Measurements from ENCODE around the gene RTL10. TPM values are rescaled to one million over a fixed set of nuclear protein-coding genes. Genes with fewer than 3 reads are reported as not detected.
A peak's percentile ranks its signal among the peaks of the same experiment; 100 is the strongest.

RTL10 gene
- total and polyA plus RNA-seq, 2 of the 13 experiments (the other 11 are each of a cell fraction or from before 2014, with no cell fraction given), result 14.1 to 15.8 TPM

DNA sequence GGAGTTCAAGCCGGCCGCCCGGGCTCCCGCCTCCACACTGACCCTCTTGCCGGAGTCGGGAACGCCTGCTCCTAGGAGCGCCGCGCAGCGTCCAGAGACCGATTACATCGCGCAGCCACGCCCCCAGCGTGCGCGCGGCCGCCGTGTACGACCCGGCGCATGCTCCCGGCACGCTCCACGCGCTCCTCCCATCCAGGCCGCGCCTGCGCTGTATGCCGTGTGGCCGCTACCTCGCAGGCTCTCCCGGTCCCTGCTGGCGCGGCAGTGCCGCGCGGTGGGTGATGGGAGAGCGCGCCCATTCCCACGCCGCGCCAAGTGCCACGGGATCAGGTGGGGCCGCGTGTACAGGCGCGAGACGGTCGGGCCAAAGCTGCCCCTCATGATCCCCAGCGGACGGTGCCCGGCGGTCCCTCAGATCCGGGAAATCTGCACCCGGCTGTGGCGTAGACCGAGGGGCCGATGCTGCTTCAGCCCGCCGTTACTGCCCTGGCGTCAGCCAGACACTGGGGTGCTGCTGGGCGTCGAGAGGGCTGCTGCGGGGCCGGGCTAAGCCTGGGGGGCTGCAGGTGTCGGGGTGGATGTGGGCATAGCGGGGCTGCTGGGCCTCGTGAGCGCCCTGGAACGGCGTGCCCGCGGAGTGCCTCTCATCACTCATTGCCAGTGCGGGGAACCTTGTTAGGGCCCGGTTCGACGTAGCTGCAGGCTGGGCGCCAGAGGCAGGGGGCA, at the start of gene RTL10, which contains the start of gene GNB1L (continued):
- TF ChIP-seq, protein P1, sequence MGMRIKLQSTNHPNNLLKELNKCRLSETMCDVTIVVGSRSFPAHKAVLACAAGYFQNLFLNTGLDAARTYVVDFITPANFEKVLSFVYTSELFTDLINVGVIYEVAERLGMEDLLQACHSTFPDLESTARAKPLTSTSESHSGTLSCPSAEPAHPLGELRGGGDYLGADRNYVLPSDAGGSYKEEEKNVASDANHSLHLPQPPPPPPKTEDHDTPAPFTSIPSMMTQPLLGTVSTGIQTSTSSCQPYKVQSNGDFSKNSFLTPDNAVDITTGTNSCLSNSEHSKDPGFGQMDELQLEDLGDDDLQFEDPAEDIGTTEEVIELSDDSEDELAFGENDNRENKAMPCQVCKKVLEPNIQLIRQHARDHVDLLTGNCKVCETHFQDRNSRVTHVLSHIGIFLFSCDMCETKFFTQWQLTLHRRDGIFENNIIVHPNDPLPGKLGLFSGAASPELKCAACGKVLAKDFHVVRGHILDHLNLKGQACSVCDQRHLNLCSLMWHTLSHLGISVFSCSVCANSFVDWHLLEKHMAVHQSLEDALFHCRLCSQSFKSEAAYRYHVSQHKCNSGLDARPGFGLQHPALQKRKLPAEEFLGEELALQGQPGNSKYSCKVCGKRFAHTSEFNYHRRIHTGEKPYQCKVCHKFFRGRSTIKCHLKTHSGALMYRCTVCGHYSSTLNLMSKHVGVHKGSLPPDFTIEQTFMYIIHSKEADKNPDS (CRISPR knock-in tag; IDR thresholded peaks at IDR 0.05), result peak; percentile 86
- TF ChIP-seq NFE2L1 (CRISPR knock-in tag; IDR thresholded peaks at IDR 0.05; ENCODE audit: borderline replicate concordance), result peak; percentile 92; the same call in 1 of the 2 replicates
- TF ChIP-seq, protein P2, sequence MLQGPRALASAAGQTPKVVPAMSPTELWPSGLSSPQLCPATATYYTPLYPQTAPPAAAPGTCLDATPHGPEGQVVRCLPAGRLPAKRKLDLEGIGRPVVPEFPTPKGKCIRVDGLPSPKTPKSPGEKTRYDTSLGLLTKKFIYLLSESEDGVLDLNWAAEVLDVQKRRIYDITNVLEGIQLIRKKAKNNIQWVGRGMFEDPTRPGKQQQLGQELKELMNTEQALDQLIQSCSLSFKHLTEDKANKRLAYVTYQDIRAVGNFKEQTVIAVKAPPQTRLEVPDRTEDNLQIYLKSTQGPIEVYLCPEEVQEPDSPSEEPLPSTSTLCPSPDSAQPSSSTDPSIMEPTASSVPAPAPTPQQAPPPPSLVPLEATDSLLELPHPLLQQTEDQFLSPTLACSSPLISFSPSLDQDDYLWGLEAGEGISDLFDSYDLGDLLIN (CRISPR knock-in tag; IDR thresholded peaks at IDR 0.05; ENCODE audit: borderline replicate concordance), result 0 out of 2 replicates have a peak, but pooled peaks have one; percentile 85
- TF ChIP-seq MAFG (CRISPR knock-in tag; IDR thresholded peaks at IDR 0.05), result no peak
- TF ChIP-seq ZFP90 (CRISPR knock-in tag; IDR thresholded peaks at IDR 0.05; ENCODE audit: borderline replicate concordance), result peak; percentile 67
- TF ChIP-seq ZNF781 (CRISPR knock-in tag; IDR thresholded peaks at IDR 0.05; ENCODE audit: borderline replicate concordance, not compliant biosample characterization), result peak; percentile 17
- TF ChIP-seq, protein P3, sequence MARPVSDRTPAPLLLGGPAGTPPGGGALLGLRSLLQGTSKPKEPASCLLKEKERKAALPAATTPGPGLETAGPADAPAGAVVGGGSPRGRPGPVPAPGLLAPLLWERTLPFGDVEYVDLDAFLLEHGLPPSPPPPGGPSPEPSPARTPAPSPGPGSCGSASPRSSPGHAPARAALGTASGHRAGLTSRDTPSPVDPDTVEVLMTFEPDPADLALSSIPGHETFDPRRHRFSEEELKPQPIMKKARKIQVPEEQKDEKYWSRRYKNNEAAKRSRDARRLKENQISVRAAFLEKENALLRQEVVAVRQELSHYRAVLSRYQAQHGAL (CRISPR knock-in tag; IDR thresholded peaks at IDR 0.05; ENCODE audit: not compliant biosample characterization), result peak; percentile 79
- peak; percentile 79; the same call in 1 of the 2 replicates for TF ChIP-seq PAWR (CRISPR knock-in tag; IDR thresholded peaks at IDR 0.05; ENCODE audit: borderline replicate concordance)
- TF ChIP-seq ZNF121 (CRISPR knock-in tag; IDR thresholded peaks at IDR 0.05), result no peak; the same call in 1 of the 2 replicates
- no peak for TF ChIP-seq XRCC5 (optimal IDR thresholded peaks at IDR 0.05; ENCODE audit: low read length)
- peak; percentile 69; the same call in 1 of the 2 replicates for TF ChIP-seq HOXA5 (CRISPR knock-in tag; IDR thresholded peaks at IDR 0.05)
- TF ChIP-seq PCBP1 (IDR thresholded peaks at IDR 0.05; ENCODE audit: borderline replicate concordance, low read depth, low read length), result no peak
- TF ChIP-seq ATF7-NPFF (CRISPR knock-in tag; IDR thresholded peaks at IDR 0.05; ENCODE audit: low read depth), result peak; percentile 85
- TF ChIP-seq RAD51 (IDR thresholded peaks at IDR 0.05; ENCODE audit: borderline replicate concordance), result no peak
- TF ChIP-seq HIVEP1 (CRISPR knock-in tag; IDR thresholded peaks at IDR 0.05), result peak; percentile 74; the same call in 1 of the 2 replicates
- TF ChIP-seq, protein P4, sequence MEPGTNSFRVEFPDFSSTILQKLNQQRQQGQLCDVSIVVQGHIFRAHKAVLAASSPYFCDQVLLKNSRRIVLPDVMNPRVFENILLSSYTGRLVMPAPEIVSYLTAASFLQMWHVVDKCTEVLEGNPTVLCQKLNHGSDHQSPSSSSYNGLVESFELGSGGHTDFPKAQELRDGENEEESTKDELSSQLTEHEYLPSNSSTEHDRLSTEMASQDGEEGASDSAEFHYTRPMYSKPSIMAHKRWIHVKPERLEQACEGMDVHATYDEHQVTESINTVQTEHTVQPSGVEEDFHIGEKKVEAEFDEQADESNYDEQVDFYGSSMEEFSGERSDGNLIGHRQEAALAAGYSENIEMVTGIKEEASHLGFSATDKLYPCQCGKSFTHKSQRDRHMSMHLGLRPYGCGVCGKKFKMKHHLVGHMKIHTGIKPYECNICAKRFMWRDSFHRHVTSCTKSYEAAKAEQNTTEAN (CRISPR knock-in tag; conservative IDR thresholded peaks at IDR 0.05), result peak; percentile 95
- TF ChIP-seq HNRNPUL1 (IDR thresholded peaks at IDR 0.05; ENCODE audit: low read depth, low read length), result 0 out of 2 replicates have a peak, but pooled peaks have one; percentile 7
- peak; percentile 56; the same call in 1 of the 2 replicates for TF ChIP-seq ZNF337 (CRISPR knock-in tag; IDR thresholded peaks at IDR 0.05; ENCODE audit: borderline replicate concordance, low read depth)
- peak; percentile 80; the same call in 1 of the 2 replicates for TF ChIP-seq ZNF777 (CRISPR knock-in tag; IDR thresholded peaks at IDR 0.05)
- TF ChIP-seq LCORL (IDR thresholded peaks at IDR 0.05), result no peak
- peak; percentile 91 for TF ChIP-seq LCORL (CRISPR knock-in tag; IDR thresholded peaks at IDR 0.05)

Measured in HepG2 (cell line).